GM19035 (cell line): ENCODE results near the gene CHRNB1.
A peak's percentile ranks its signal among the peaks of the same experiment; 100 is the strongest.

Source experiments
- ATAC-seq: cut with Tn5 transposase; IDR thresholded peaks from one replicate; pipeline ENCODE4 v1.9.1; 2021; ENCODE audit not compliant: unreplicated experiment

Gene CHRNB1

DNA sequence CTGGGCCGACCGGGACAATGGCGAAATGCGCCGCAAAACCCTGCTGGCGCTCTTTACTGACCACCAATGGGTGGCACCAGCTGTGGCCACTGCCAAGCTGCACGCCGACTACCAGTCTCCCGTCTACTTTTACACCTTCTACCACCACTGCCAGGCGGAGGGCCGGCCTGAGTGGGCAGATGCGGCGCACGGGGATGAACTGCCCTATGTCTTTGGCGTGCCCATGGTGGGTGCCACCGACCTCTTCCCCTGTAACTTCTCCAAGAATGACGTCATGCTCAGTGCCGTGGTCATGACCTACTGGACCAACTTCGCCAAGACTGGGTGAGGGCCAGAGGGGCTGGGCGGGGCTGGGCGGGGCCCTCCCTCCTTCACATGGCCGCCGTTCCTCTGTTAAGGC lies 29.1 kb upstream of the CHRNB1 start:
- ATAC-seq, result no peak

DNA sequence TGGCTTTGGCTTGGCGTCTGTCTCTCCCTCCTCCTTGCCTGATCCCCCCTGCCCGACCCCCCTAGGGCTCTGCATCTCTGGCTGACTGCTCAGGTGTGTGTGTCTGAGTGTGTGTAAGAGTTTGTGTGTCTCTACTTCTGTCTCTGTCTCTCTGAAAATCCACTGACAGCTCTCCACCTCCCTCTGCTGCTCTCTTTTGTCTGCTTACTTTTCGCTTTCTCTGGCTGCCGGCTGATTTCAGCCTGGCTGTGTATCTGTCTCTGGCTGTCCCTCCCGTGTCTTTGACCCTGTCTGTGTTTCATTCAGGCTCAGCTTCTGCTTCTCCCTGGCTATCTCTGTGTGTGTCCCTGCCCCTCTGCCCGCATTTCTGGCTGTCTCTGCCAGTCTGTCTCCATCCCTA lies 28.5 kb upstream of the CHRNB1 start:
- no peak for ATAC-seq

DNA sequence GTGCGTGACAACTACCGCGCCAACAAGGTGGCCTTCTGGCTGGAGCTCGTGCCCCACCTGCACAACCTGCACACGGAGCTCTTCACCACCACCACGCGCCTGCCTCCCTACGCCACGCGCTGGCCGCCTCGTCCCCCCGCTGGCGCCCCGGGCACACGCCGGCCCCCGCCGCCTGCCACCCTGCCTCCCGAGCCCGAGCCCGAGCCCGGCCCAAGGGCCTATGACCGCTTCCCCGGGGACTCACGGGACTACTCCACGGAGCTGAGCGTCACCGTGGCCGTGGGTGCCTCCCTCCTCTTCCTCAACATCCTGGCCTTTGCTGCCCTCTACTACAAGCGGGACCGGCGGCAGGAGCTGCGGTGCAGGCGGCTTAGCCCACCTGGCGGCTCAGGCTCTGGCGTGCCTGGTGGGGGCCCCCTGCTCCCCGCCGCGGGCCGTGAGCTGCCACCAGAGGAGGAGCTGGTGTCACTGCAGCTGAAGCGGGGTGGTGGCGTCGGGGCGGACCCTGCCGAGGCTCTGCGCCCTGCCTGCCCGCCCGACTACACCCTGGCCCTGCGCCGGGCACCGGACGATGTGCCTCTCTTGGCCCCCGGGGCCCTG lies 27.7 kb upstream of the CHRNB1 start:
- ATAC-seq, result no peak

DNA sequence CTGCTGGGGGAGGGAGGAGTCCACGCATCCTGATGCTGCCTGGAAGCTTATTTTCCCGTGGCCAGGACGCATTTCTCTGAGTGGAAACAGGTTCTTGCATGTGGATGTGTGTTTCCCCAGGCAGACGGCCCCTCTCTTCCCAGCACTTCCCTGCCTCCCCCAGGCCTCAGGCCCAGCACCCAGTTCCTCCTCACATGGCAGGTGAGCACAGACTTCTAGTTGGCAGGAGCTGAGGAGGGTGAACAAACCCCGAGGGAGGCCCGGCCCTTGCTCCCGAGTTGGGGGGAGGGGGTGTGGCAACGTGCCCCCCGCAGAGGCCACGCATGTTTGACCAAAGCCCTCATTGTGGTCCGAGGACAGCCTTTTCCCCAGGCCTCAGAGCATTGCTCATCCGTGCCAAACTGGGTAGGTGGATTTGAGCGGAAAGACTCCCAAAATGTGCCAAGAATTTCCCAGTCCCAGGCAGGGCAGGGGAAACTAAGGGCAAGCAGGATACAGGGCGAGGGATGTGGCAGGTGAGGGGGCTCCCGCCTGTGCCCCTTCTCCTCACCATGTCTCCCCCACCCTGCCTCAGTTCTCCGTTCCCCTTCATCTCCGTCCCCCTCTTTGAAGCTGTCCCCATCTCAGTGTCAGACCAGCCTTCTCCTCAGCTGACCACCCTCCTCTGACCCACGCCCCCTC lies 26.2 kb upstream of the CHRNB1 start:
- ATAC-seq, result no peak

DNA sequence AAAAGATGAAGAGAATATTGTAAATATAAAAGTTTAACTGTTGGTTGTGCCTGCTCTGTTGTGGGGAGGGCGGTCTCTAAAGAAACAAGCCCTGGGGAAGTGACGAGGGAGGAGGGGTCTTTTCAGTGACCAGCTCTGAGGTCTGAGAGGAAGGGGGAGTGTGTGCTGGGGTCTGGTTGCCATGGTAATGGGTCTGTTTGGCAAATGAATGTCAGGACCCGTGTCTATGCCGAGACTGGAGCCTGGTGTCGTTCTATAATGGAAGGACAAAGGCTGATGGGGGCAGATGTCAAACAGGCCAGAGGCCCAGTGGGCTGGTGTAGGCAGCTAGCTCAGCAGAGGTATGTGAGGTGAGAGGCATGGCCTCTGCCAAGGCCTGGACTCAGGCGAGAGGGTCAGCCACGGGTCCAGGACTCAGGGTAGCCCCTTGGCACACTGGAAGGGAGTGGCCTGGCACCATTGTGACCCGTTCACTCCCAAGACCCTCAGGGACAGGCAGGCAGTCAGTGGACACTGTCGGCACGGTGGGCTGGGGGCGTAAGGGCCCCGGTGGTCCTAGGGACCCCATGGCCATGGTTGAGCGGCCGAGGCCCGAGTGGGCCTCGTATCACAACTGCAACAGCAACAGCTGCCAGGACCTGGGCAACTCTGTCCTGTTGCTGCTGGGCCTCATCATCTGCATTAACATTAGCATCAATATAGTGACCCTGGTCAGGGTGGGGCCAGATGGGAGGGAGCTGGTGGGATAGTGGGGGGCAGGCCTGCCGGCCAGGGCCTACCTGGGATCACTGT lies 24.8 kb upstream of the CHRNB1 start, which contains the start of gene SPEM1:
TSS of gene SPEM1 (plus strand) at position 506 of the 792 bp plus-strand sequence. CDS start at position 567, 61 bp downstream.
- no peak for ATAC-seq

DNA sequence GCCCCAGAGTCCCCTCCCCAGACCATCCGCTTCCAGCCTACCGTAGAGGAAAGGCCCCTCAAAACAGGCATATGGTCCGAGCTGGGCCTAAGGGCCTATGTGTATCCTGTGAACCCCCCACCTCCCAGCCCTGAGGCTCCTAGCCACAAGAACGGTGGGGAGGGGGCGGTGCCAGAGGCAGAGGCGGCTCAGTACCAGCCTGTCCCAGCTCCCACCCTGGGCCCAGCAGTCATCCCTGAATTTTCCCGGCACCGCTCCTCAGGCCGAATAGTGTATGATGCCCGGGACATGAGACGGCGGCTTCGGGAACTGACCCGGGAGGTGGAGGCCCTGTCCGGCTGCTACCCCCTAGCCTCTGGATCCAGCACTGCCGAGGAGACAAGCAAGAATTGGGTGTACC lies 23.7 kb upstream of the CHRNB1 start:
- no peak for ATAC-seq

DNA sequence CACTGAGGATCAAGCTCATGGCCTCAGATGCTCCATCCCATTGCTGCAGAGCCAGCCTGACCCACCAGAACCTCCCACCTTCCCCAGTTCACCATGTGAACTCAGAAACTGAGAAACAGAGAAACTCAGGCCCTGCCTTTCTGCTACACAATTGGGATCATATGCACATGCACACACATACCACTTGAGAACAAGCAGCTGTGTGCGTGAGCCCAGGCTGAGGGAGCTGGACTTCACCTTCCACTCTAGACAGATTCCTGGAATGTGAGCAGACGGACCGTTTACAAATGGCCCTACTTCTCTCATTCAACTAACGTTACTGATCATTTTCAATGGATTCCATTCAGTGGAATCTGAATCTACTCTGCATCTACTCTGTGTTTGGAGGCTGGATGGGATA lies 21.2 kb upstream of the CHRNB1 start:
- ATAC-seq, result no peak

DNA sequence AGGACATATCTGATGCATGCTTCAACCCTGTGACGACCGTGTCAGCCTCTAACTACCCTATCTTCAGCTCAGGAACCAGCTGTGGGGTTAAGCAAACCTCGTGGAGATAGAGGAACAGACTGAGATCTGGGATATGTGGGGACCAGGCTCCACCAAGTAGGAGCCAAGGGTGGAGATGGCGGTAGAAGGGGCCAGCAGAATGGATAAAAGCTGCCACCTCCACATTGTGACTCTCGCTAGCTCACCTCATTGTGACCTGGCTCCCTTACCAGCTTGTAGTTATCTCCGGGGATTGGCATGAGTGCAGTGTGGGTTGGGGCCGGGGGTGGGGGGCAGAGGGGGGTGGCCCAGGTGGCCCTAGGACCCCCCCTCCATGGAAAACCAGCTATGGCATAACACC lies 19.5 kb upstream of the CHRNB1 start, which contains the start of gene SPEM2:
TSS of gene SPEM2 (plus strand) at position 301 of the 400 bp plus-strand sequence. CDS start at position 374, 73 bp downstream.
- ATAC-seq, result no peak

DNA sequence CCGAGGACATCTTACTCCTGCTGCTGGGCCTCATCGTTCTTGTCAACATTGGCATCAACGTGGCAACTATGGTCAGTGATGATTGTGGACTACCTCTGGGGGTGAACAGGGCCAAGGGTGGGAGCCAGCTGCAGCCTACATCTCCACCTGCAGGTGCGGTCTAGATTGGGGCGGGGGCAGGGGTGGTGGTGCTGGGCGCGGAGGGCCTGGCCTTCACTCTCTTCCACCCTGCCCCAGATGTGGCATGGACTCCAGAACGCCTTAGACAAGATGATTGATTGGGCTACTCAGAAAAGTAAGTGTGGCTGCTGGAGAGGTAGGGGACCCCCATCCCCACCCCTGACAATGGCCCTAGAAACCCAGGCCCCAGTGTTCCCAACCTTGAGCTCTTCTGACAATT lies 19.1 kb upstream of the CHRNB1 start:
- no peak for ATAC-seq

DNA sequence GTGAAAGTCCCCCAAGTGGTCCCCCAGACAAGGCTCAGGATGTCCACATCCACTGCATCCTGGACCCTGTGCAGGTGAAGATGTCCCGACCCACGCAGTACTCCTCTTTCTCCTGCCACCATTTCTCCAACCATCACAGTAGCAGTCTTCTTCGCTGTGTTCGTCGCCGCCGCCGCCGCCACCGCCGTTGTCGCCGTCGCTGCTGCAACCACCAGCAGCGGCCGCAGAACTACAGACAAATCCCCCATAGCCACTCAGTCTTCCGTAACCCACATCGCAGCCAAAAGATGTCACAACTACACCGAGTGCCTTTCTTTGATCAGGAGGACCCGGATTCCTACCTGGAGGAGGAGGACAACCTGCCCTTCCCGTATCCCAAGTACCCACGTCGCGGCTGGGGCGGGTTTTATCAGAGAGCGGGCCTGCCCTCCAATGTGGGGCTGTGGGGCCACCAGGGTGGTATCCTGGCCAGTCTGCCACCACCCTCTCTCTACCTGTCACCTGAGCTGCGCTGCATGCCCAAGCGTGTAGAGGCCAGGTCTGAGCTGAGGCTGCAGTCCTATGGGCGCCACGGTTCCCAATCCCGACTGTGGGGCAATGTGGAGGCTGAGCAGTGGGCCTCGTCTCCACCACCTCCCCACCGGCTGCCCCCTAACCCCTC lies 18.5 kb upstream of the CHRNB1 start:
- no peak for ATAC-seq

DNA sequence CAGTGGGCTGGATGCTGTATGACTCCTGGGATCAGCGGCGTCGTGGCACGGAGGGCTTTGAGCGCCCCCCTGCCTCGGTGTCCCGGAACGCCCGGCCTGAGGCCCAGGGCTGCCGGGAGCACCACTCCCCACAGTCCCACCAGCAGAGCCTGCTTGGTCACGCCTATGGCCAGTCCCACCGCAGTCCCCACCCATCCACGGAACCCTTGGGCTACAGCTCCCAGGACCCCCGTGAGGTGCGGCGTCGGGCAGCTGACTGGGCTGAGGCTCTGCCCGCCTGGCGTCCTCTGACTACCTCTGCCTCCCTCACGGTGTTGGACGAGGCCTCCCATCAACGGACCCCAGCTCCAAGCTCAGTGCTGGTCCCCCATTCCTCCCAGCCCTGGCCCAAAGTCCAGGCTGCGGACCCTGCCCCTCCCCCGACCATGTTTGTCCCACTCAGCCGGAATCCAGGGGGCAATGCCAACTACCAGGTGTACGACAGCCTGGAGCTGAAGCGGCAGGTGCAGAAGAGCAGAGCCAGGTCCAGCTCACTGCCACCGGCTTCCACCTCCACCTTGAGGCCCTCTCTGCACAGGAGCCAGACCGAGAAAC lies 17.9 kb upstream of the CHRNB1 start:
- no peak for ATAC-seq

DNA sequence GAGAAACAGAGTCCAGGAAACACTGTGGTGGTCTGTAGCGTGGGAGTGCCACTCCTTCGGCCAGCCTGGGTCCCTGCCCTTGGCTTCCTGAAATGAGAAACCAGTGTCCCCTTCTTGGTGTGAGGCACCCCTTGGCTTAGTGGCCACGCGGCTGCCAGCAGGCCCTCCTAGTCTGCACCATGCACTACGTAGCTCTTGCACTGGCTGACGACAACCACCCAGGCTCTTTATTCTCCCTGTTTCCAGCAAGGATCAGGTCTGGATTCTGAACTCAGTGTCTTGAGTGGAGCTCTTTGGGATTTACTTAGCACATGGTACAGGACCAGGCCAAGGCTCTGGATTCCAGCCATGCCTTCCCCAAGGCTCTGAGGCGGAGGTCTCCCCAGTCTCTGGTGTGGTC lies 17.3 kb upstream of the CHRNB1 start:
- ATAC-seq, result no peak

DNA sequence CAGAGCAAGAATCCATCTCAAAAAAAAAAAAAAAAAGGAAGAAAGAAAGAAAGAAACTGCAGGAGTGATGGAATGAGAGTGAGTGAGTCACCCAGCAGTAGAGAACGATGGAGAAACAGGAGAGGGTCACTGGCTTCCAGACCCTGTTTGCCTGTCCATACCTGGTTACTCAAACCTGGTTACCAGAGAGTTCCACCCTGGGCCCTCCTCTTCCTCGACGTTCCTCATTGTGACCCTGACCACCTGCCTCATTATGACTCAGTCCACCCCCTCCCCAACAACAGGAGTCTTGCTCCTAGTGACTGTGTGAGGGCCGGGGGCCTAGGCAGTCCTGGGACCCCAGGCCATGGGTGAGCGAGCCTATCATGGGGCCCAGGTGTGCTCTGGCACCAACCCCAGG lies 16.3 kb upstream of the CHRNB1 start, which contains the start of gene SPEM3:
TSS of gene SPEM3 (plus strand) at position 301 of the 400 bp plus-strand sequence. CDS start at position 347, 46 bp downstream.
- ATAC-seq, result no peak

DNA sequence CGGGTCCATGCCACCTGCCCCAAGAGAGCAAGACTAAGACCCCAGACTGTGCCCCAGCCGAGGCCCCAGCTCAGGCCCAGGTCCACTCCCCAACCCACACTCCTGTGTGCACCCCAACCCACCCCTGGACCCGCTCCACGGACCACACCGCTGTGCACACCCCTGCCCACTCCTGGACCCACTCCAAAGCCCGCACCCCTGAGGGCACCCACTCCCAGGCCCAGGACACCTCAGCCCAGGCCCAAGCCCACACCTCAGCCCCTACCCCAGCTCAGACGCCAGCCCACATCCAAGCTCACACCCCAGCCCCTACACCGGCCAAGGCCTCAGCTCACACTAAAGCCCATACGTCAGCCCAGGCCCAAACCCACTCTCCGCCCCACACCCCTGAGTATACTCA lies 15.1 kb upstream of the CHRNB1 start:
- no peak for ATAC-seq

DNA sequence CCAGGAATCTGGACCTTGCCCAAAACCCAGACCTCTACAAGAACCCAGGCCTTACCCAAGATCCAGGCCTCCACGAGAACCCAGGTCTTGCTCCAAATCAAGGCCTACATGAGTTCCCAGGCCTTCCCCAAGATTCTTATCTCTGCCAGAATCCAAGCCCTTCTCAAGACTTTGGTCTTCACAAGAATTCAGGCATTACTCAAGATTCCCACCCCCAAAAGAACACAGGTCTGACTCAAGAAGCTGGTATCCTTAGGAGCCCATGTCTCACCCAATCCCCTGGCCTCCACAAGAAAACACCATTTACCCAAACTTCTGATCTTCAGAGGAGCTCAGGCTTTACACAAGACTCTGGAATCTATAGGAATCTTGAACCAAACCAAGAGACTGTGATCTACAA lies 13.6 kb upstream of the CHRNB1 start:
- no peak for ATAC-seq

DNA sequence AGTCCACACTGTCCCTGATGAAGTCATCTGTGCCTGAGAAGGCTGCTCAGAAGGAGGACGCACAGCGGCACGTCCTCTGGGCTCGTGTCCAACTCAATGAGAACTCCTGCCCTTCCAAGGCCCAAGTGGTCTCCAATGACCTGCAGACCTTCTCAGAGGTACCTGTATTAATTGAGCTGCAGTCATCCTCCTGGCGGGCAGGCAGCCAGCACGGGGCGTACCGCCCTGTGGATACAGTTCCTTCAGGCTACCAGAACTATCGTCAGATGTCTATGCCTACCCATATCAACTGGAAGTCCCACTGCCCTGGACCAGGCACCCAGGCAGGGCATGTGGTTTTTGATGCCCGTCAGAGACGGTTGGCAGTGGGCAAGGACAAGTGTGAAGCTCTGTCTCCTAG lies 12.6 kb upstream of the CHRNB1 start:
- ATAC-seq, result no peak

DNA sequence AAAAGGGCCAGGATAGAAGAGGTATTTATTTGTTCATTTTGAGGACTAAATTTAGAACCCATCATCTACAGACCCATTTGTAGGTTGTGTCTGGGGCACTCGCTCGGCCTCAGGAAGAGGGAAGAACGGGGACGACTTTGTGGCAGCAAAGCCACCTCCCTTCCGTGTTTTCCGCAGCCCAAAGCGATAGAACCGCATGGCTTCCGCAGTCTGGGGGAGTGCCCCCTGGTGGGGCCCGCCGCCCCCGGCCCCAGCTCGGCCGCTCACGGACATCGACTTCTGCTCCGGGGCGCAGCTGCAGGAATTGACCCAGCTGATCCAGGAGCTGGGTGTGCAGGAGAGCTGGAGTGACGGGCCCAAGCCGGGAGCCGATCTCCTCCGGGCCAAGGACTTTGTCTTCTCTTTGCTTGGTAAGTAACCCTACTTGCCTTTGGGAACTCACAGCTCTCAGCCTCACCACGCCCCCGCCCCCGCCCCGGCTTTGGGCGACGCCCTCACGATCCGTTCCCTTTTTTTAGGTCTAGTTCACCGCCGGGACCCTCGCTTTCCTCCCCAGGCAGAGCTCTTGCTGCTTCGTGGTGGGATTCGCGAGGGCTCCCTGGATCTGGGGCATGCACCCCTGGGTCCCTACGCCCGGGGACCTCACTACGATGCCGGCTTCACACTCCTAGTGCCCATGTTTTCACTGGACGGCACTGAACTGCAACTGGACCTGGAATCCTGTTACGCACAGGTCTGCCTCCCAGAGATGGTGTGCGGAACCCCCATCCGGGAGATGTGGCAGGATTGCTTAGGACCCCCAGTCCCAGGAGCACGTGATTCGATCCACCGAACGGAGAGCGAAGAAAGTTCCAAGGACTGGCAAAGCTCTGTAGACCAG lies 8.9 kb upstream of the CHRNB1 start:
- ATAC-seq, result peak; percentile 24

DNA sequence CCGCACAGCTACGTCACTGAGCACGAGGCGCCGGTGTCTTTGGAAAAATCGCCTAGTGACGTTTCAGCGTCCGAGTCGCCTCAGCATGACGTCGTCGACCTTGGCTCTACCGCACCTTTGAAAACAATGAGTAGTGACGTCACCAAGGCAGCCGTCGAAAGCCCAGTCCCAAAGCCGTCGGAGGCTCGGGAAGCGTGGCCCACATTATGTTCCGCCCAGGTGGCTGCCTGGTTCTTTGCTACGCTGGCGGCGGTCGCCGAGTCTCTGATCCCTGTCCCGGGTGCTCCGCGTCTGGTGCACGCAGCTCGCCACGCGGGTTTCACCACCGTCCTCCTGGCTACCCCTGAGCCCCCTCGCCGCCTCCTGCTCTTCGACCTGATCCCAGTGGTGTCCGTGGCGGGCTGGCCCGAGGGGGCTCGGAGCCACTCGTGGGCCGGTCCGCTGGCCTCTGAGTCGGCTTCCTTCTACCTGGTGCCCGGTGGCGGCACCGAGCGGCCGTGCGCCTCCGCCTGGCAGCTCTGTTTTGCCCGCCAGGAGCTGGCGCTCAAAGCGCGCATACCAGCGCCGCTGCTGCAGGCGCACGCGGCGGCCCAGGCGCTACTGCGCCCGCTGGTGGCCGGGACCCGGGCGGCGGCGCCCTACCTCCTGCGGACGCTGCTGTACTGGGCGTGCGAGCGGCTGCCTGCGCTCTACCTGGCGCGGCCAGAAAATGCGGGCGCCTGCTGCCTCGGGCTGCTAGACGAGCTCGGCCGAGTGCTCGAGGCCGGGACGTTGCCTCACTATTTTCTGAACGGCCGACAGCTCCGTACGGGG lies 8.1 kb upstream of the CHRNB1 start:
- ATAC-seq, result no peak

DNA sequence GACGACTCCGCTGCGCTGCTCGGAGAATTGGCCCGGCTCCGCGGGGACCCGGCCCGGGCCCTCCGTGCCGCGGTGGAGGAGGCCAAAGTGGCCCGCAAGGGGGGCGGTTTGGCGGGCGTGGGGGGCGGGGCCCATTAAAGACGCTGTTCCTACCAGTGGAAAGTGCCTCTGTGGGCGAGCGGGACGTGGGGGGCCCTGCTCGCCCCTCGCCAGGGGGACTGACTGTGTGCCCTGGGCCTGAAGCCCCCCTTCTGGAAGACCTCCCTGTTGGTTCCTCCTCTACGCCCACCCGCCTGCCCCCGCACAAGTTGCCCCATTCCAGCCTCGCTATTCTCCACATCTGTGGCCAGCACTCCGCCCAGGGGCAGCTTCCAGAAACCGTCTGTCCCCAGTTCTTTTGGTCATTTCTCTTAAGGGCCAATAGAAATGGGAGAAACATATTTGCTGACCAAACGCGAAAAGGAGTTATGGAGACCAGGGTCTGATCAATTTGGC lies 7.4 kb upstream of the CHRNB1 start:
- no peak for ATAC-seq
